ENCODE data around the gene NAMPT. TPM values are rescaled to one million over a fixed set of nuclear protein-coding genes. Genes with fewer than 3 reads are reported as not detected.
A peak's percentile ranks its signal among the peaks of the same experiment; 100 is the strongest.

Gene NAMPT
- polyA plus RNA-seq, 2 of the 4 experiments (the other 2 are of a cell fraction): 213 to 274 TPM

DNA sequence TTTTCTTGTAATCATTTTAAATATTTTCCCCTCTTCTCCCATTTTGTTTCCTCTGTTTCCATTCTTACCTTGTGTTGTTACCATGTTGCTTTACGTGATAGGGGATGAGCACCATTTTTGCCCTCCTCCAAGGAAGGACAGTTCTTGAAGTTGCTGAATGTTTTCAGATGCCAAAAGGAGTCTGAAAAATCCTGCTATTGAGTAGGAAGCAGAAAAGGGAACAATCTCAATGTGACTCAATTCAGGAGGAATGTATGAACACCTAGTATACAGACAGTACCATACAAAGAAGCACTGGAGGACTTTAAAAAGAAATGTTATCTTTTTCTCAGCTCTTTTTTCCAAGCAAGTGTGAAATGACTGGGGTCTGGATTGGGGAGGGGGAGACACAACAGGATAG, 5.1 kb upstream of the NAMPT start (continued):
- no peak for TF ChIP-seq PBX3 (IDR thresholded peaks at IDR 0.05)
- TF ChIP-seq, protein P1, sequence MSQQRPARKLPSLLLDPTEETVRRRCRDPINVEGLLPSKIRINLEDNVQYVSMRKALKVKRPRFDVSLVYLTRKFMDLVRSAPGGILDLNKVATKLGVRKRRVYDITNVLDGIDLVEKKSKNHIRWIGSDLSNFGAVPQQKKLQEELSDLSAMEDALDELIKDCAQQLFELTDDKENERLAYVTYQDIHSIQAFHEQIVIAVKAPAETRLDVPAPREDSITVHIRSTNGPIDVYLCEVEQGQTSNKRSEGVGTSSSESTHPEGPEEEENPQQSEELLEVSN (IDR thresholded peaks at IDR 0.05; ENCODE audit: borderline replicate concordance, low read depth): no peak
- no peak for TF ChIP-seq ZSCAN20 (CRISPR knock-in tag; IDR thresholded peaks at IDR 0.05)
- TF ChIP-seq PHF8 (IDR thresholded peaks at IDR 0.05; ENCODE audit: borderline replicate concordance, low read depth): no peak
- no peak for TF ChIP-seq SREBF2 (IDR thresholded peaks at IDR 0.05)

- CTCF ChIA-PET: interaction anchor here (1.6 kb wide), 1 partner anchor 174 kb away, joined by 5 read pairs; no protein-coding TSS in a partner anchor
- ATAC-seq: no peak
- no peak for FAIRE-seq
Measured at GRCh38 chr7:106288263-106288662, 3.5 kb upstream of the NAMPT start.

DNA sequence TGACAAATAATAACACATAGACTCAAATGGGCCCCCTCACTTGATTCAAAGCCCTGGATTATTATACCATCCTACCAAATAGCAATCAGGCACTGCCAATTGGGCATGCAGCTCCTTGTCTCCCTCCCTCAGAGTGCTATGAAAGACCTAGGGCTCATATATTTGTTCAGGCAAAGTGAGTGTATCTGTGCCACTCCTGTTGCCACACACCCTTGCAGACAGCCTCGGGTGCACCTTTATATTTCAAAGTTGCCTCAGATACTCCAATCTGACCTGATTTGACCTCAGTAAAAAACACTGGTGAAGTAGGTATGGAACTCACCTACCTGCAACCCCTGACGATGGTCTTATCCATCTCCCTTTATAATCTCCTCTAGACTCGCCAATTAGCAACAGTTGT, 3.0 kb upstream of the NAMPT start:
- DNase-seq (ENCODE audit: low read depth in 1 of 2, low spot score in 1 of 2): no peak
- ATAC-seq: no peak
- CTCF ChIA-PET: interaction anchor here (1.6 kb wide), 1 partner anchor 174 kb away, joined by 5 read pairs; no protein-coding TSS in a partner anchor
- POLR2A ChIA-PET: no interaction called here
- WGBS (ENCODE audit: missing lambda C conversion rate): 62% methylated on average over 3 of the region's 3 CpGs
- H3K9me3 ChIP-seq: no peaks in the 10 kb centered on the region
- H3K4me1 ChIP-seq: peaks cover 13% of the 10 kb centered on the region
- H3K4me3 ChIP-seq: no peak overlapping the region
- FAIRE-seq: no peak
- H3K4me2 ChIP-seq: no peak overlapping the region
- peak overlapping the region in 1 of 2 experiments; percentile 25; a peak in 2 of 6 replicates for H3K27ac ChIP-seq
- TF ChIP-seq, protein P2, sequence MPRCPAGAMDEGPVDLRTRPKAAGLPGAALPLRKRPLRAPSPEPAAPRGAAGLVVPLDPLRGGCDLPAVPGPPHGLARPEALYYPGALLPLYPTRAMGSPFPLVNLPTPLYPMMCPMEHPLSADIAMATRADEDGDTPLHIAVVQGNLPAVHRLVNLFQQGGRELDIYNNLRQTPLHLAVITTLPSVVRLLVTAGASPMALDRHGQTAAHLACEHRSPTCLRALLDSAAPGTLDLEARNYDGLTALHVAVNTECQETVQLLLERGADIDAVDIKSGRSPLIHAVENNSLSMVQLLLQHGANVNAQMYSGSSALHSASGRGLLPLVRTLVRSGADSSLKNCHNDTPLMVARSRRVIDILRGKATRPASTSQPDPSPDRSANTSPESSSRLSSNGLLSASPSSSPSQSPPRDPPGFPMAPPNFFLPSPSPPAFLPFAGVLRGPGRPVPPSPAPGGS (IDR thresholded peaks at IDR 0.05): no peak
- TF ChIP-seq EHF (CRISPR knock-in tag; IDR thresholded peaks at IDR 0.05): no peak
- no peak for TF ChIP-seq ATOH8 (CRISPR knock-in tag; IDR thresholded peaks at IDR 0.05; ENCODE audit: low read depth)
- TF ChIP-seq SREBF2 (IDR thresholded peaks at IDR 0.05): no peak
- no peak for TF ChIP-seq ZFP36 (IDR thresholded peaks at IDR 0.05; ENCODE audit: borderline replicate concordance, partially characterized antibody)
- TF ChIP-seq, protein P3, sequence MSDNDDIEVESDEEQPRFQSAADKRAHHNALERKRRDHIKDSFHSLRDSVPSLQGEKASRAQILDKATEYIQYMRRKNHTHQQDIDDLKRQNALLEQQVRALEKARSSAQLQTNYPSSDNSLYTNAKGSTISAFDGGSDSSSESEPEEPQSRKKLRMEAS (IDR thresholded peaks at IDR 0.05): no peak
- TF ChIP-seq RCOR1 (IDR thresholded peaks at IDR 0.05; ENCODE audit: low read depth, low read length): no peak
- TF ChIP-seq HDAC2 (IDR thresholded peaks at IDR 0.05): no peak
- no peak for TF ChIP-seq CBX2 (IDR thresholded peaks at IDR 0.05; ENCODE audit: borderline replicate concordance, low read depth)
- no peak for TF ChIP-seq CBX8 (IDR thresholded peaks at IDR 0.05)
- TF ChIP-seq NR3C1 (IDR thresholded peaks at IDR 0.05): no peak
- TF ChIP-seq PBX3 (IDR thresholded peaks at IDR 0.05): no peak
- no peak for TF ChIP-seq NFE2L2 (conservative IDR thresholded peaks at IDR 0.05; ENCODE audit: low read length)
- no peak for TF ChIP-seq HOXB5 (CRISPR knock-in tag; IDR thresholded peaks at IDR 0.05)
- TF ChIP-seq ZSCAN20 (CRISPR knock-in tag; IDR thresholded peaks at IDR 0.05): no peak

More at GRCh38 chr7:106288263-106288662, 3.5 kb upstream of the NAMPT start:
- no peak overlapping the region for H3K4me3 ChIP-seq
- no peak overlapping the region for H3K4me2 ChIP-seq
- WGBS (ENCODE audit: missing lambda C conversion rate): 91% methylated on average over 7 of the region's 7 CpGs
- H3K9me3 ChIP-seq: no peaks in the 10 kb centered on the region; the same call in 2 of the 3 replicates
- POLR2A ChIA-PET: no interaction called here
- H3K27ac ChIP-seq: peak overlapping the region in 1 of 2 experiments; percentile 25; a peak in 1 of 6 replicates
- TF ChIP-seq POLR2AphosphoS2 (conservative IDR thresholded peaks at IDR 0.05; ENCODE audit: low read length): no peak
- no peak for TF ChIP-seq FOXS1 (CRISPR knock-in tag; IDR thresholded peaks at IDR 0.05)
- TF ChIP-seq, protein P2 (IDR thresholded peaks at IDR 0.05): no peak
- TF ChIP-seq, protein P4, sequence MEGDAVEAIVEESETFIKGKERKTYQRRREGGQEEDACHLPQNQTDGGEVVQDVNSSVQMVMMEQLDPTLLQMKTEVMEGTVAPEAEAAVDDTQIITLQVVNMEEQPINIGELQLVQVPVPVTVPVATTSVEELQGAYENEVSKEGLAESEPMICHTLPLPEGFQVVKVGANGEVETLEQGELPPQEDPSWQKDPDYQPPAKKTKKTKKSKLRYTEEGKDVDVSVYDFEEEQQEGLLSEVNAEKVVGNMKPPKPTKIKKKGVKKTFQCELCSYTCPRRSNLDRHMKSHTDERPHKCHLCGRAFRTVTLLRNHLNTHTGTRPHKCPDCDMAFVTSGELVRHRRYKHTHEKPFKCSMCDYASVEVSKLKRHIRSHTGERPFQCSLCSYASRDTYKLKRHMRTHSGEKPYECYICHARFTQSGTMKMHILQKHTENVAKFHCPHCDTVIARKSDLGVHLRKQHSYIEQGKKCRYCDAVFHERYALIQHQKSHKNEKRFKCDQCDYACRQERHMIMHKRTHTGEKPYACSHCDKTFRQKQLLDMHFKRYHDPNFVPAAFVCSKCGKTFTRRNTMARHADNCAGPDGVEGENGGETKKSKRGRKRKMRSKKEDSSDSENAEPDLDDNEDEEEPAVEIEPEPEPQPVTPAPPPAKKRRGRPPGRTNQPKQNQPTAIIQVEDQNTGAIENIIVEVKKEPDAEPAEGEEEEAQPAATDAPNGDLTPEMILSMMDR (IDR thresholded peaks at IDR 0.05): no peak
- no peak for TF ChIP-seq ESRRA (IDR thresholded peaks at IDR 0.05; ENCODE audit: borderline replicate concordance, low read length)
- no peak for TF ChIP-seq ZC3H11A (IDR thresholded peaks at IDR 0.05)
- no peak for TF ChIP-seq JUN (IDR thresholded peaks at IDR 0.05)
- TF ChIP-seq ZFP36 (IDR thresholded peaks at IDR 0.05; ENCODE audit: borderline replicate concordance, partially characterized antibody): no peak
- TF ChIP-seq PHF8 (IDR thresholded peaks at IDR 0.05; ENCODE audit: borderline replicate concordance, low read depth): no peak
- TF ChIP-seq, protein P5, sequence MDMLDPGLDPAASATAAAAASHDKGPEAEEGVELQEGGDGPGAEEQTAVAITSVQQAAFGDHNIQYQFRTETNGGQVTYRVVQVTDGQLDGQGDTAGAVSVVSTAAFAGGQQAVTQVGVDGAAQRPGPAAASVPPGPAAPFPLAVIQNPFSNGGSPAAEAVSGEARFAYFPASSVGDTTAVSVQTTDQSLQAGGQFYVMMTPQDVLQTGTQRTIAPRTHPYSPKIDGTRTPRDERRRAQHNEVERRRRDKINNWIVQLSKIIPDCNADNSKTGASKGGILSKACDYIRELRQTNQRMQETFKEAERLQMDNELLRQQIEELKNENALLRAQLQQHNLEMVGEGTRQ (IDR thresholded peaks at IDR 0.05): no peak
- no peak for TF ChIP-seq RNF2 (IDR thresholded peaks at IDR 0.05; ENCODE audit: borderline replicate concordance, low read depth)
- TF ChIP-seq RAD21 (conservative IDR thresholded peaks at IDR 0.05 in 1 of 2, IDR thresholded peaks at IDR 0.05 in 1 of 2): no peak
- TF ChIP-seq TFCP2L1 (CRISPR knock-in tag; IDR thresholded peaks at IDR 0.05): no peak
- TF ChIP-seq EHMT2 (IDR thresholded peaks at IDR 0.05; ENCODE audit: low read depth): no peak
- no peak for DNase-seq (ENCODE audit: low read depth in 1 of 2, low spot score in 1 of 2)
- peaks cover 9% of the 10 kb centered on the region for H3K4me1 ChIP-seq

Measured in A549 (cell line).